ENCODE results near the gene IGSF21.

GRCh38 chr1:18217398-18218043 lies 109.9 kb downstream of the IGSF21 start:
- TF ChIP-seq EZH2 (IDR thresholded peaks at IDR 0.05; ENCODE audit: borderline replicate concordance, insufficient read depth, low read depth, low read length, poor library complexity, severe bottlenecking) (no peak), CTCF (IDR thresholded peaks at IDR 0.05) (no peak)
